ENCODE results near the gene GLIS1.

DNA sequence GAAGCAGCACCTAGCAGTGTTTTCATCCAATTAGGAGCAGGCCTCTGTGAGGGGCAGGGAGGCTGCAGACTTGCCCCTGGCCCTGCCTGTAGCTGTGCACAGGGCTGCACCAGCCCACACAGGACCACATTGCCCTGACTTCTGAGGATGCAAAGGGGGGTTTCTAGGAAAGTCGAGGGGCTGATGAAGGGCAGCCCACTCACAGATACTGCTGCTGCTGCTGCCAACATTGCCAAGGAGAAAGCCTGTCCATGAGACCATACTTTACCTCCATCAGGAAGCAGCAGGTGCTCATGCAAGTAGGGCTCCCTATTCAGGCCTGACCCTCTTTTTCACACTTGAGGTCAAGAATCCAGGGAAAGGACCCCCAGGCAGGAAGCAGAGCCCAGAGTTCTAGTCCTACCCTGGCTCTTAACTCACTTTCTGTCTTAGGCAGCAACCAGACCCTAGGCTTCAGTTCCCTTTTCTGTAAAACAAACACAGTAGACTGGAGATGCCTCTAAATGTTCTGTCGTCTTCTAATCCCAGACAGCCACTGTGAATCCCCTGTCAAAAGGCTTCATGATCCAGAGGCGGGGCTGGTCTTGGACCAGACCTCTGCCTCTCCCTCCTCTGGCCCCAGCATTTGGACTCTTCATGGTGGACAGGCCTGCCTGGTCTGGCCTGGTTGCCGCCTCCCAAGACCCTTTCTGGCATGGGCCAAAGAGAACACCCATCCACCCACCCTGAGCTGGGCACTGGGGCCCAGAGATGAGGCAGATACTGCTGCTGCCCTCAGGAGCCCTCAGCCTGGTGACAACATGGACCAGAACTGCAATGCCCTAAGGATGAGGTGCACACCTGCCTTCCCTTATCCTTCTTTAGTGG lies 120.2 kb downstream of the GLIS1 start:
- TF ChIP-seq, protein P1, sequence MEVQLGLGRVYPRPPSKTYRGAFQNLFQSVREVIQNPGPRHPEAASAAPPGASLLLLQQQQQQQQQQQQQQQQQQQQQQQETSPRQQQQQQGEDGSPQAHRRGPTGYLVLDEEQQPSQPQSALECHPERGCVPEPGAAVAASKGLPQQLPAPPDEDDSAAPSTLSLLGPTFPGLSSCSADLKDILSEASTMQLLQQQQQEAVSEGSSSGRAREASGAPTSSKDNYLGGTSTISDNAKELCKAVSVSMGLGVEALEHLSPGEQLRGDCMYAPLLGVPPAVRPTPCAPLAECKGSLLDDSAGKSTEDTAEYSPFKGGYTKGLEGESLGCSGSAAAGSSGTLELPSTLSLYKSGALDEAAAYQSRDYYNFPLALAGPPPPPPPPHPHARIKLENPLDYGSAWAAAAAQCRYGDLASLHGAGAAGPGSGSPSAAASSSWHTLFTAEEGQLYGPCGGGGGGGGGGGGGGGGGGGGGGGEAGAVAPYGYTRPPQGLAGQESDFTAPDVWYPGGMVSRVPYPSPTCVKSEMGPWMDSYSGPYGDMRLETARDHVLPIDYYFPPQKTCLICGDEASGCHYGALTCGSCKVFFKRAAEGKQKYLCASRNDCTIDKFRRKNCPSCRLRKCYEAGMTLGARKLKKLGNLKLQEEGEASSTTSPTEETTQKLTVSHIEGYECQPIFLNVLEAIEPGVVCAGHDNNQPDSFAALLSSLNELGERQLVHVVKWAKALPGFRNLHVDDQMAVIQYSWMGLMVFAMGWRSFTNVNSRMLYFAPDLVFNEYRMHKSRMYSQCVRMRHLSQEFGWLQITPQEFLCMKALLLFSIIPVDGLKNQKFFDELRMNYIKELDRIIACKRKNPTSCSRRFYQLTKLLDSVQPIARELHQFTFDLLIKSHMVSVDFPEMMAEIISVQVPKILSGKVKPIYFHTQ (CRISPR knock-in tag; IDR thresholded peaks at IDR 0.05) = no peak
- TF ChIP-seq, protein P2, sequence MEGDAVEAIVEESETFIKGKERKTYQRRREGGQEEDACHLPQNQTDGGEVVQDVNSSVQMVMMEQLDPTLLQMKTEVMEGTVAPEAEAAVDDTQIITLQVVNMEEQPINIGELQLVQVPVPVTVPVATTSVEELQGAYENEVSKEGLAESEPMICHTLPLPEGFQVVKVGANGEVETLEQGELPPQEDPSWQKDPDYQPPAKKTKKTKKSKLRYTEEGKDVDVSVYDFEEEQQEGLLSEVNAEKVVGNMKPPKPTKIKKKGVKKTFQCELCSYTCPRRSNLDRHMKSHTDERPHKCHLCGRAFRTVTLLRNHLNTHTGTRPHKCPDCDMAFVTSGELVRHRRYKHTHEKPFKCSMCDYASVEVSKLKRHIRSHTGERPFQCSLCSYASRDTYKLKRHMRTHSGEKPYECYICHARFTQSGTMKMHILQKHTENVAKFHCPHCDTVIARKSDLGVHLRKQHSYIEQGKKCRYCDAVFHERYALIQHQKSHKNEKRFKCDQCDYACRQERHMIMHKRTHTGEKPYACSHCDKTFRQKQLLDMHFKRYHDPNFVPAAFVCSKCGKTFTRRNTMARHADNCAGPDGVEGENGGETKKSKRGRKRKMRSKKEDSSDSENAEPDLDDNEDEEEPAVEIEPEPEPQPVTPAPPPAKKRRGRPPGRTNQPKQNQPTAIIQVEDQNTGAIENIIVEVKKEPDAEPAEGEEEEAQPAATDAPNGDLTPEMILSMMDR (IDR thresholded peaks at IDR 0.05) = no peak
- TF ChIP-seq NR2C2 (CRISPR knock-in tag; IDR thresholded peaks at IDR 0.05) = no peak
- TF ChIP-seq, protein P3, sequence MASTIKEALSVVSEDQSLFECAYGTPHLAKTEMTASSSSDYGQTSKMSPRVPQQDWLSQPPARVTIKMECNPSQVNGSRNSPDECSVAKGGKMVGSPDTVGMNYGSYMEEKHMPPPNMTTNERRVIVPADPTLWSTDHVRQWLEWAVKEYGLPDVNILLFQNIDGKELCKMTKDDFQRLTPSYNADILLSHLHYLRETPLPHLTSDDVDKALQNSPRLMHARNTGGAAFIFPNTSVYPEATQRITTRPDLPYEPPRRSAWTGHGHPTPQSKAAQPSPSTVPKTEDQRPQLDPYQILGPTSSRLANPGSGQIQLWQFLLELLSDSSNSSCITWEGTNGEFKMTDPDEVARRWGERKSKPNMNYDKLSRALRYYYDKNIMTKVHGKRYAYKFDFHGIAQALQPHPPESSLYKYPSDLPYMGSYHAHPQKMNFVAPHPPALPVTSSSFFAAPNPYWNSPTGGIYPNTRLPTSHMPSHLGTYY (CRISPR knock-in tag; IDR thresholded peaks at IDR 0.05) = no peak
- TF ChIP-seq, protein P4, sequence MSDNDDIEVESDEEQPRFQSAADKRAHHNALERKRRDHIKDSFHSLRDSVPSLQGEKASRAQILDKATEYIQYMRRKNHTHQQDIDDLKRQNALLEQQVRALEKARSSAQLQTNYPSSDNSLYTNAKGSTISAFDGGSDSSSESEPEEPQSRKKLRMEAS (CRISPR knock-in tag; IDR thresholded peaks at IDR 0.05) = no peak
- TF ChIP-seq ESRRA (CRISPR knock-in tag; IDR thresholded peaks at IDR 0.05; ENCODE audit: borderline replicate concordance) = no peak
- TF ChIP-seq NFYB (CRISPR knock-in tag; conservative IDR thresholded peaks at IDR 0.05; ENCODE audit: low read depth) = no peak
- no peak for TF ChIP-seq TCF7 (CRISPR knock-in tag; IDR thresholded peaks at IDR 0.05; ENCODE audit: low read depth)
- TF ChIP-seq CBFB (CRISPR knock-in tag; IDR thresholded peaks at IDR 0.05; ENCODE audit: low read depth) = no peak
- TF ChIP-seq, protein P5, sequence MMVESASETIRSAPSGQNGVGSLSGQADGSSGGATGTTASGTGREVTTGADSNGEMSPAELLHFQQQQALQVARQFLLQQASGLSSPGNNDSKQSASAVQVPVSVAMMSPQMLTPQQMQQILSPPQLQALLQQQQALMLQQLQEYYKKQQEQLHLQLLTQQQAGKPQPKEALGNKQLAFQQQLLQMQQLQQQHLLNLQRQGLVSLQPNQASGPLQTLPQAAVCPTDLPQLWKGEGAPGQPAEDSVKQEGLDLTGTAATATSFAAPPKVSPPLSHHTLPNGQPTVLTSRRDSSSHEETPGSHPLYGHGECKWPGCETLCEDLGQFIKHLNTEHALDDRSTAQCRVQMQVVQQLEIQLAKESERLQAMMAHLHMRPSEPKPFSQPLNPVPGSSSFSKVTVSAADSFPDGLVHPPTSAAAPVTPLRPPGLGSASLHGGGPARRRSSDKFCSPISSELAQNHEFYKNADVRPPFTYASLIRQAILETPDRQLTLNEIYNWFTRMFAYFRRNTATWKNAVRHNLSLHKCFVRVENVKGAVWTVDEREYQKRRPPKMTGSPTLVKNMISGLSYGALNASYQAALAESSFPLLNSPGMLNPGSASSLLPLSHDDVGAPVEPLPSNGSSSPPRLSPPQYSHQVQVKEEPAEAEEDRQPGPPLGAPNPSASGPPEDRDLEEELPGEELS (CRISPR knock-in tag; IDR thresholded peaks at IDR 0.05) = no peak
- TF ChIP-seq ZNF121 (CRISPR knock-in tag; IDR thresholded peaks at IDR 0.05) = no peak
- TF ChIP-seq ZNF138 (CRISPR knock-in tag; conservative IDR thresholded peaks at IDR 0.05) = no peak
